Measurements from ENCODE around the gene APEH.

DNA sequence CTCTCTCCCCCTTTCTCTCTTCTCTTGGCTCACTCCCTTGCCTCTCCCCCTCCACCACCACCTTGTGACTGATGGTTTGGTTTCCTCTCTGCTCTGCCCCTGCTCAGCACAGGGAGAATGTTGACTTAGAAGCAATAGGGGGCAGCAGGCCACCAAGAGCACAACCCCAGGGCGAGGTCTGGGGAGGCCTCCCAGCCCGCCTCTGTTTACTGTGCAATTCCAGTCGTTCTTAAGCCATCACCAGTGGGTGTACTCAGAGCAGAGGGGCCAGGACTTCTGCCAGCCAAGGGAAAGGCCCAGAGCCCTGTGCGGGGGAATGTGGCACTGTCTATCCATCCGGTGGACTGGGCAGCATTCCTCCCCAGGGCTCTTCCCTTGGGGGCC is 5.7 kb upstream of the APEH start:
- TF ChIP-seq POLR2A (IDR thresholded peaks at IDR 0.05) (no peak), POLR2AphosphoS5 (IDR thresholded peaks at IDR 0.05) (no peak), EP300 (IDR thresholded peaks at IDR 0.05) (no peak)
- TF ChIP-seq, protein P1, sequence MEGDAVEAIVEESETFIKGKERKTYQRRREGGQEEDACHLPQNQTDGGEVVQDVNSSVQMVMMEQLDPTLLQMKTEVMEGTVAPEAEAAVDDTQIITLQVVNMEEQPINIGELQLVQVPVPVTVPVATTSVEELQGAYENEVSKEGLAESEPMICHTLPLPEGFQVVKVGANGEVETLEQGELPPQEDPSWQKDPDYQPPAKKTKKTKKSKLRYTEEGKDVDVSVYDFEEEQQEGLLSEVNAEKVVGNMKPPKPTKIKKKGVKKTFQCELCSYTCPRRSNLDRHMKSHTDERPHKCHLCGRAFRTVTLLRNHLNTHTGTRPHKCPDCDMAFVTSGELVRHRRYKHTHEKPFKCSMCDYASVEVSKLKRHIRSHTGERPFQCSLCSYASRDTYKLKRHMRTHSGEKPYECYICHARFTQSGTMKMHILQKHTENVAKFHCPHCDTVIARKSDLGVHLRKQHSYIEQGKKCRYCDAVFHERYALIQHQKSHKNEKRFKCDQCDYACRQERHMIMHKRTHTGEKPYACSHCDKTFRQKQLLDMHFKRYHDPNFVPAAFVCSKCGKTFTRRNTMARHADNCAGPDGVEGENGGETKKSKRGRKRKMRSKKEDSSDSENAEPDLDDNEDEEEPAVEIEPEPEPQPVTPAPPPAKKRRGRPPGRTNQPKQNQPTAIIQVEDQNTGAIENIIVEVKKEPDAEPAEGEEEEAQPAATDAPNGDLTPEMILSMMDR (IDR thresholded peaks at IDR 0.05), result no peak

Measured in upper lobe of left lung (tissue), 4 donors.